Endothelial cell of umbilical vein (primary cell): ENCODE data around the gene SHISA9. TPM values are rescaled to one million over a fixed set of nuclear protein-coding genes. Genes with fewer than 3 reads are reported as not detected.

ENCODE experiments used
- BruUV-seq: library from RNA; stranded (reverse); fragments of 400-500 nt; replicated peaks from 2 replicates; lab custom pipeline; 2021; lab: Mats Ljungman, UMichigan
- CTCF ChIA-PET: fragments of 300-600, 350-600 bp; sonication (Branson Sonifier 250); formaldehyde crosslinking; loops from one replicate; lab custom pipeline; 2021; ENCODE audit warnings: antibody characterized with exemption, inconsistent platforms; lab: Charles Lee
- POLR2A ChIA-PET: fragments of 300-600, 350-600 bp; sonication (Branson Sonifier 250); formaldehyde crosslinking; loops from one replicate; lab custom pipeline; 2021; ENCODE audit warnings: antibody characterized with exemption, inconsistent platforms; lab: Charles Lee
- DNase-seq: peaks from one replicate; pipeline ENCODE4 v3.0.0-alpha.2; 2011; ENCODE audit warnings: low read depth, low spot score
- FAIRE-seq: peaks from 2 replicates; lab custom pipeline; 2011; peaks lifted over from hg19 to GRCh38; lab: Jason Lieb, UNC
- H2AFZ ChIP-seq: 2 replicates; pipeline ENCODE4 v1.6.0; 2012; ENCODE audit warnings: low read depth, low read length, control low read depth, inconsistent platforms
- H3K27ac ChIP-seq: 2 replicates; pipeline ENCODE4 v1.5.1; 2011; ENCODE audit warnings: low read depth, mild to moderate bottlenecking, control low read depth, low read length, moderate library complexity; ENCODE audit not compliant: insufficient read depth
- H3K27me3 ChIP-seq, 2 experiments: 2 replicates each; pipeline versions ENCODE4 v1.6.0 to v1.6.1; 2011; ENCODE audit warnings: low read length in 2 of 2, mixed read lengths in 1 of 2; ENCODE audit not compliant: control insufficient read depth in 2 of 2, insufficient read depth in 2 of 2
- H3K36me3 ChIP-seq, 2 experiments: 2 replicates in 1 of 2; 3 replicates in 1 of 2; pipeline ENCODE4 v1.5.1; 2011; ENCODE audit warnings: low read length in 2 of 2, mild to moderate bottlenecking in 1 of 2, moderate library complexity in 1 of 2; ENCODE audit not compliant: control insufficient read depth in 2 of 2, insufficient read depth in 2 of 2; ENCODE audit errors: extremely low read depth in 1 of 2
- H3K4me1 ChIP-seq: 3 replicates; pipeline ENCODE4 v1.5.1; 2011; ENCODE audit warnings: mild to moderate bottlenecking, low read length; ENCODE audit not compliant: control insufficient read depth, insufficient read depth; ENCODE audit errors: extremely low read depth
- H3K4me2 ChIP-seq: 2 replicates; pipeline ENCODE4 v1.6.1; 2011; ENCODE audit warnings: low read length, control low read depth, mixed read lengths; ENCODE audit not compliant: insufficient read depth
- H3K4me3 ChIP-seq, 3 experiments: fragments of 200-600 bp in 1 of 3; sonication (generic), shearing (Covaris generic) in 1 of 3; replicated peaks in 1 of 3; 2 replicates each; pipeline ENCODE4 v1.5.1; 2011 to 2016; ENCODE audit warnings: control low read depth in 3 of 3, low read length in 3 of 3, mild to moderate bottlenecking in 2 of 3, inconsistent platforms in 1 of 3, low read depth in 1 of 3, moderate library complexity in 1 of 3; ENCODE audit not compliant: insufficient read depth in 1 of 3
- H3K79me2 ChIP-seq: 2 replicates; pipeline ENCODE4 v1.6.0; 2012; ENCODE audit warnings: low read length, inconsistent platforms; ENCODE audit not compliant: control insufficient read depth, insufficient read depth
- H3K9ac ChIP-seq: replicated peaks from 2 replicates; pipeline ENCODE3; 2011; ENCODE audit warnings: low read length, control low read depth; ENCODE audit not compliant: insufficient read depth; ENCODE audit errors: extremely low read depth
- H3K9me1 ChIP-seq: replicated peaks from 3 replicates; pipeline ENCODE4 v1.6.0; 2011; ENCODE audit warnings: mild to moderate bottlenecking, low read length; ENCODE audit not compliant: control insufficient read depth, insufficient read depth; ENCODE audit errors: extremely low read depth
- H3K9me3 ChIP-seq: replicated peaks from 2 replicates; pipeline ENCODE4 v1.5.1; 2012; ENCODE audit warnings: low read length, inconsistent platforms; ENCODE audit not compliant: control insufficient read depth, insufficient read depth
- H4K20me1 ChIP-seq: replicated peaks from 2 replicates; pipeline ENCODE3; 2011; ENCODE audit warnings: mild to moderate bottlenecking, low read length; ENCODE audit not compliant: control insufficient read depth, insufficient read depth; ENCODE audit errors: extremely low read depth
- EZH2 ChIP-seq: IDR thresholded peaks from 2 replicates; pipeline ENCODE4 v1.6.1; 2012; ENCODE audit warnings: borderline replicate concordance, low read depth, mild to moderate bottlenecking, moderate library complexity, low read length, inconsistent platforms; ENCODE audit not compliant: severe bottlenecking
- MYC ChIP-seq: IDR thresholded peaks from one replicate; pipeline ENCODE4 v1.6.1; 2011; ENCODE audit warnings: mild to moderate bottlenecking, low read depth, low read length
- POLR2A ChIP-seq: IDR thresholded peaks from 2 replicates; pipeline ENCODE4 v1.6.1; 2012; ENCODE audit warnings: low read depth, mild to moderate bottlenecking, control low read depth, low read length
- POLR2AphosphoS5 ChIP-seq: IDR thresholded peaks from 2 replicates; pipeline ENCODE4 v1.6.1; 2012; ENCODE audit warnings: low read depth, mild to moderate bottlenecking, control low read depth, low read length, moderate library complexity; ENCODE audit not compliant: insufficient read depth
- dilution Hi-C: fragments of 300-500 bp; cut with MboI; formaldehyde crosslinking; loops from one replicate; pipeline ENCODE4 v1.15.0; 2019; ENCODE audit warnings: low sequenced_read_pairs; ENCODE audit not compliant: extremely low pct_ligation_motif_present
- intact Hi-C: fragments of 100-400 bp; cut with micrococcal nuclease; formaldehyde crosslinking; loops from one replicate; pipeline ENCODE4 v1.10.0; 2022
- polyA plus RNA-seq, 4 experiments: library from polyadenylated mRNA; depleted of rRNA in 3 of 4; stranded (reverse) in 3 of 4; unstranded in 1 of 4; fragments of >200 nt; gene quantifications; 2 replicates each; pipeline versions ENCODE4 v1.2.1 to v1.2.3, GENCODE V29; 2011 to 2012; ENCODE audit warnings: missing spikeins in 1 of 4
- total RNA-seq: library from RNA; stranded (reverse); gene quantifications from 2 replicates; pipeline ENCODE4 v1.2.3, GENCODE V29; 2021
- TF ChIP-seq, protein P1 (sequence below): IDR thresholded peaks from 2 replicates; pipeline ENCODE4 v1.6.1; 2011; ENCODE audit not compliant: insufficient read depth, insufficient read length

Gene SHISA9
- total and polyA plus RNA-seq, 2 donors (not counting 3 experiments of a cell fraction or from before 2014, with no cell fraction given), result not detected

DNA sequence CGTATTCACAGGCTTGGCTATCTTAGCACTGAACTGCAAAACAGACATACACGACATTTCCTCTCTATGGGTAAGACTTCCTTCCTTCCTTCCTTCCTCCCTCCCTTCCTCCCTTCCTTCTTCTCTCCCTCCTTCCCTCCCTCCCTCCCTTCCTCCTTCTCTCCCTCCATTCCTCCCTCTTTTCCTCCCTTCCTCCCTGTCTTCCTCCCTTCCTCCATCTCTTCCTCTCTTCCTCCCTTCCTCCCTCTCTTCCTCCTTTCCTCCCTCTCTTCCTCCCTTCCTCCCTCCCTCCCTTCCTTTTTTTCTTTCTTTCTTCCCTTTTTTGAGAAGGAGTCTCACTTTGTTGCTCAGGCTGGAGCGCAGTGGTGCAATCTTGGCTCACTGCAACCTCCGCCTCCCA lies 22.4 kb upstream of the SHISA9 start:
- Histone ChIP-seq H3K9me3 (no peaks in the 10 kb centered on the region), H3K4me2 (no peak overlapping the region), H3K27ac (no peak overlapping the region), H3K4me3 (no peak overlapping the region), H3K79me2 (no peaks in the 10 kb centered on the region), H3K9ac (no peak overlapping the region), H2AFZ (no peak overlapping the region), H4K20me1 (no peaks in the 10 kb centered on the region), H3K4me1 (peaks cover 2% of the 10 kb centered on the region), H3K9me1 (no peaks in the 10 kb centered on the region), H3K36me3 (no peaks in the 10 kb centered on the region), H3K27me3 (no peaks in the 10 kb centered on the region)
- ChIA-PET CTCF (no interaction called here), POLR2A (no interaction called here)
- DNase-seq (no peak), FAIRE-seq (no peak)
- dilution Hi-C loops (no loop called here), intact Hi-C loops (no loop called here)
- BruUV-seq, result no TSS peak
- no peak for TF ChIP-seq POLR2A

DNA sequence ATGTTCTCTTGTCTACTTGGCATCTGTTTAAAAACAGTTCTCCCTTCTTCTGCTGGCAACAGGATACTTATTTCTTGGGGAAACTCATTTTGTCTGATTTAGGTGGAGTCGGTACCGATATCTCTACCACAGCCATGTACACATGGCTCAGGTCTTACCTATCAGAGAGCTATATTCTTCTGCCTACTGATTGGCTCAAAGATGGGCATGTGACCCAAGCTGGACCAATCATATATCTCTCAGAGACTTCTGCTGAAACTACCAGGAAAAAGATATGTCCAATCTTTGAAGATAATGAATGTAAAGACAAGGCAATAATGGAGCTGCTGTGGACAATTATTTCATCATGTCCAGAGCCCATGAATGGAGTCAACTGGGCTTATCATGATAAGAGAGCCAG lies 21.6 kb upstream of the SHISA9 start:
- no peak for FAIRE-seq

More for the DNA sequence above, 21.6 kb upstream of the SHISA9 start:
- ChIA-PET CTCF (no interaction called here), POLR2A (no interaction called here)
- H3K27me3 ChIP-seq, result no peaks in the 10 kb centered on the region
- H4K20me1 ChIP-seq, result no peaks in the 10 kb centered on the region
- no peaks in the 10 kb centered on the region for H3K36me3 ChIP-seq
- no peak overlapping the region for H3K9ac ChIP-seq
- H2AFZ ChIP-seq, result no peak overlapping the region
- intact Hi-C loops (no loop called here), dilution Hi-C loops (no loop called here)
- H3K4me1 ChIP-seq, result no peaks in the 10 kb centered on the region
- no peak overlapping the region for H3K27ac ChIP-seq
- DNase-seq, result no peak
- no TSS peak for BruUV-seq
- H3K9me3 ChIP-seq, result no peaks in the 10 kb centered on the region
- no peaks in the 10 kb centered on the region for H3K79me2 ChIP-seq
- H3K4me3 ChIP-seq, result no peak overlapping the region
- no peak overlapping the region for H3K4me2 ChIP-seq
- TF ChIP-seq, protein P1, sequence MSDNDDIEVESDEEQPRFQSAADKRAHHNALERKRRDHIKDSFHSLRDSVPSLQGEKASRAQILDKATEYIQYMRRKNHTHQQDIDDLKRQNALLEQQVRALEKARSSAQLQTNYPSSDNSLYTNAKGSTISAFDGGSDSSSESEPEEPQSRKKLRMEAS, result no peak
- no peak for TF ChIP-seq MYC
- TF ChIP-seq POLR2AphosphoS5, result no peak
- TF ChIP-seq EZH2, result no peak
- no peaks in the 10 kb centered on the region for H3K9me1 ChIP-seq
